Measurements from ENCODE around the gene PANK1.

DNA sequence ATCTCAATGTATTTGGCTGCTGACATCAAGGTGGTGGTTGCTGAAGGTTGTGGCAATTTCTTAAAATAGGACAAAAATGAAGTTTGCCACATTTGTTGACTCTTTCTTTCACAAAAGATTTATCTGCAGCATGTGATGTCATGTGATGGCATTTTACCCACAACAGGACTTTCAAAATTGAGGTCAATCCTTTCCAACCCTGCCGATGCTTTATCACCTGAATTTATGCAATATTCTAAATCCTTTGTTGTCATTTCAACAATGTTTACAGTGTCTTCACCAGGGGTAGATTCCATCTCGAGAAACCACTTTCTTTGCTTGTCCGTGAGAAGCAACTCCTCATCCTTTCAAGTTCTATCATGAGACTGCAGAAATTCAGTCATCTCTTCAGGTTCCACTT lies 69.0 kb downstream of the PANK1 start:
- TF ChIP-seq, protein P1, sequence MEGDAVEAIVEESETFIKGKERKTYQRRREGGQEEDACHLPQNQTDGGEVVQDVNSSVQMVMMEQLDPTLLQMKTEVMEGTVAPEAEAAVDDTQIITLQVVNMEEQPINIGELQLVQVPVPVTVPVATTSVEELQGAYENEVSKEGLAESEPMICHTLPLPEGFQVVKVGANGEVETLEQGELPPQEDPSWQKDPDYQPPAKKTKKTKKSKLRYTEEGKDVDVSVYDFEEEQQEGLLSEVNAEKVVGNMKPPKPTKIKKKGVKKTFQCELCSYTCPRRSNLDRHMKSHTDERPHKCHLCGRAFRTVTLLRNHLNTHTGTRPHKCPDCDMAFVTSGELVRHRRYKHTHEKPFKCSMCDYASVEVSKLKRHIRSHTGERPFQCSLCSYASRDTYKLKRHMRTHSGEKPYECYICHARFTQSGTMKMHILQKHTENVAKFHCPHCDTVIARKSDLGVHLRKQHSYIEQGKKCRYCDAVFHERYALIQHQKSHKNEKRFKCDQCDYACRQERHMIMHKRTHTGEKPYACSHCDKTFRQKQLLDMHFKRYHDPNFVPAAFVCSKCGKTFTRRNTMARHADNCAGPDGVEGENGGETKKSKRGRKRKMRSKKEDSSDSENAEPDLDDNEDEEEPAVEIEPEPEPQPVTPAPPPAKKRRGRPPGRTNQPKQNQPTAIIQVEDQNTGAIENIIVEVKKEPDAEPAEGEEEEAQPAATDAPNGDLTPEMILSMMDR (IDR thresholded peaks at IDR 0.05; ENCODE audit: low read length) = no peak
- TF ChIP-seq EZH2 (IDR thresholded peaks at IDR 0.05; ENCODE audit: borderline replicate concordance, low read length) = no peak

Data from OCI-LY1 (cell line).